NOMO-1 (cell line): ENCODE results near the gene BGN.

Source experiments
- DNase-seq, 2 experiments: peaks; one replicate each; lab custom pipeline; 2025; ENCODE audit not compliant: unreplicated experiment in 2 of 2; lab: John Stamatoyannopoulos, UW

Gene BGN

DNA sequence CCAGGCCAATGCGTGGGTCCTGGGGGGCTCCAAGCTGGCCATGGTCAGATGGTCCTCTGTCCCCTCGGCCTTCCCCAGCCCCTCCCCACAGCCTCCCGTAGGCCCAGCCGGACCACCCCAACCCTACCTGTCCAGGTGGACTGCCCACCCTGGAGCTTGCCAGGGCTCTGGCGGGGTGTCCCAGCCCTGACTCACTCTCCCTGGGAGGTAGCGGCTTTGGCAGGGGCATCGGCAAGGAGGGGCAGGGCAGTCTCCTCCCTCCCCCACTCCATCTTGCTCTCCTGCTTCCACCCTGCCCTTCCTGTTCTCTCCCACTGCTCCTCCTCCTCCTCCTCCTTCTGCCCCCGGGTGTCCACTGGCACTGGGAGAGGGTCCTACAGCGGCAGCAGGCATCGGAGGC is 7.4 kb downstream of the BGN start:
- DNase-seq: no peak

DNA sequence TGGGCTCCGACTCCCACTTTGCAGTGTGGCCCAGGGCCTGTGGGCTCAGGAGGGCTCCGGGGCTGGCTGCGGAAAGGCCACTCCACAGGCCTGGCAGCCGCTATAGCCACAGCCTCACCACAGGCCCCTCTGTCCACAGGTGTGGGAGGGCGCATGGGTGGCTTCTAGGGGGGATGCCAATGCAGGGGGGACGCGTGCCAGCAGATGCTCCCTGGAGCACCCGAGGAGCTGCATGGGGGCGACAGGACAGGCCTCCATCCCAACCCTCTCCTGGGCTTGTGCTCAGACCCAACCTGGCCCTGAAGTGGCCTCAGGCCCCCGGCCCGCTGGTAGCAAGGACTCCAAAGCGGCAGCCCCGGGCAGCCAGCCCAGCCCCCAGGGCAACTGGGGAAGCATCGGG is 8.0 kb downstream of the BGN start:
- DNase-seq: no peak

DNA sequence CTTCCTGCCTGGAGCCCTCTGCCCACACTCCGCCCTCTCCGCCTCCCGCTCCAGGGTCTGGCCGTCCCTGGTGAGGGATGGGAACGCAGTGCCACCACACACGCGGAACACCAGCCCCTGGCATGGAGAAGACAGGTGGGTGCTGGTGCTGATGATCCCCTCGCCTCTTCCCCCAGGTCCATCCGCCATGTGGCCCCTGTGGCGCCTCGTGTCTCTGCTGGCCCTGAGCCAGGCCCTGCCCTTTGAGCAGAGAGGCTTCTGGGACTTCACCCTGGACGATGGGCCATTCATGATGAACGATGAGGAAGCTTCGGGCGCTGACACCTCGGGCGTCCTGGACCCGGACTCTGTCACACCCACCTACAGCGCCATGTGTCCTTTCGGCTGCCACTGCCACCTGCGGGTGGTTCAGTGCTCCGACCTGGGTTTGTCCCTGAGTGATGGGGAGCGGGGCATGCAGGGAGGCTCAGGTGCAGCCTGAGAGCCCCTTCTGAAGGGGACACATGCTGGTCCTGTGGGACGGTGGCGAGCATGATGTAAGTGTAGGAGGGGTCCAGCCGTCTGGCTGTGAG is 9.8 kb downstream of the BGN start:
- DNase-seq: no peak

DNA sequence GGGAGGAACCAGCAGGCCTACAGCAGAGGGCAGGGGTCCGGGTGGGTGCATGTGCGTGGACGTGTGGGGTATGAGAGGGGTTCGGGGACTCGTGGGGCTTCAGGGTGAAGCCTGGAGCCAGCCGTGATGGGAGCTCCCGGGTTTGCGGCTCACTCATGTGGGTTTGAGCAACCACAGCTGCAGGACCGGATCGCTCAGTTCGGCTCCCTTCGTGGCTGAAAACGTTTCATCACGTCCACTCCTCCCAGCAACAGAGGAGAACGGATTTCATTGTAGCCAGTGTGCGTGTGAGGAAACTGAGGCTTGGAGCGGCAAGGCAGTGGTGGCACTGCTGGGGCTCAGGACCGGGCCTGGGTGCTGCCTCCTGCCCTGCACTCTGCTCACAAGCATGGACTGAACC is 10.6 kb downstream of the BGN start:
- no peak for DNase-seq

DNA sequence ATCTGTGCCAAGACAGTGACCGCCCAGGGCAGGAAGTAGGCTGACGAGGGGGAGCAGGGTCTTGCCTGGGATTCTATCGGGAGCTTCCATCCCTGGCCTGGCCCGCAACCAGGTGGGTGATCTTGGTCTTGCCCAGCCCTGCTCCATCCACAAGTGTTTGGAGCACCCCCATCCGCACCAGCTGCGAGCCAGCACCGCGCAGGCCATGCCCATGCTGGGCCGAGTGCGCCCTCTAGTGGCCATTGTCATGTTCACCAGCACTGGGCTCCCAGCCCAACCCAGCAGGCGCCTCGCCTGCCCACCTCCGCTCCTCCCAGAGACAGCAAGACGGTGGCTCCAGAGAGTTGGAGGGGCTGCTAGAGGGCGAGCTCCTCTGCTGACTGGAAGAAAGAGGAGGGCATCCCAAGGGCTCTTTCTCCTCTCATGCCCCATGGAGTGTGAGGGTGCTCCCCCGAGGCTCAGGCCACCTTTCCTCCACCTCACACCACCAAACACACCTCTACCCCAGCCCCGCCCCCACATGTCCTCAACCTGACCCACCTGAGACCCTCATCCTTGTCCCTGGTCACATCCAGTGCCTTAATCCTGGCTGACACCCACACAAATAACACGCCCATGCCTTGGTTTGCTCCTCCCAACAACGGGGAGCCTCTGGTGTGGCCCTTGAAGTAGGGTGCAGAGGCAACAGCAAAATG is 12.9 kb downstream of the BGN start:
- peak; percentile 29 to 66 for DNase-seq

DNA sequence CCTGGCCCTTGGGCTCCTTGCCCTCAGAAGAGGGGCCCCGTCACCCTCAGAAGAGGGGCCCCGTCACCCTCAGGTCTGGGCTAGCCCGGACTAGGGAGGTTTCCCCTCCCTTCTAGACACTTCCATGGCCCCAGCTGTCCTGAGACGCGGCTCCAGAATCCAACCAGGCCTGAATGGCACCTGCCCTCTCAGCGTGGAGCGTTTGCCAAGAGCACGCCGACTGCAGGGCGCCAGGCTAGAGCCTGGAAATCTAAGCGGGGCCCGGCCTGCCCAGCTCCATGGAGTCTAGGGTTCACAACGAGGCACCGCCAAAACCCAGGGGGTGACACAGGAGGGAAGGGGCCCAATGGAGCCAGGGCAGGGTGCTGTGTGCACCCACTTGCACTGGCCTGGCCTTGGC is 14.8 kb downstream of the BGN start:
- no peak for DNase-seq

DNA sequence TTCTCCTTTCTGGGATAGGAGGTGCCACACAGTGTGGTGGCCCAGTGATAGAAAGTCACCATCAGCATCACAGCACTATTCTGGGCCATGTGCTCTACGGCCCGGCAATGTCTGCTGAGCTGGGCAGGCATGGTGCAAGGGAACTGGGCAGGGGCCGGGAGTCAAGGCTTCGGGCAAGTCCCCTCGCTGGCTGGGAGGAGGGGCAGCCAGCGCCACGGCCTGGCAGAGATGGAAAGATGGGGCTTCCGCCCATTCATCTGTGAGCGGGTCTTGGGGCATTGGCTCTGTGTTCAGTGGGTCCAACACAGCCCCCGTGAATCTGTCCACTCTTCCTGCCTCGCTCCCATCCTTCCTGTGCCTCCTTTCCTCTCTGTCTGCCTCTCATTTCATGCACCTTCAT is 15.6 kb downstream of the BGN start:
- DNase-seq: no peak

DNA sequence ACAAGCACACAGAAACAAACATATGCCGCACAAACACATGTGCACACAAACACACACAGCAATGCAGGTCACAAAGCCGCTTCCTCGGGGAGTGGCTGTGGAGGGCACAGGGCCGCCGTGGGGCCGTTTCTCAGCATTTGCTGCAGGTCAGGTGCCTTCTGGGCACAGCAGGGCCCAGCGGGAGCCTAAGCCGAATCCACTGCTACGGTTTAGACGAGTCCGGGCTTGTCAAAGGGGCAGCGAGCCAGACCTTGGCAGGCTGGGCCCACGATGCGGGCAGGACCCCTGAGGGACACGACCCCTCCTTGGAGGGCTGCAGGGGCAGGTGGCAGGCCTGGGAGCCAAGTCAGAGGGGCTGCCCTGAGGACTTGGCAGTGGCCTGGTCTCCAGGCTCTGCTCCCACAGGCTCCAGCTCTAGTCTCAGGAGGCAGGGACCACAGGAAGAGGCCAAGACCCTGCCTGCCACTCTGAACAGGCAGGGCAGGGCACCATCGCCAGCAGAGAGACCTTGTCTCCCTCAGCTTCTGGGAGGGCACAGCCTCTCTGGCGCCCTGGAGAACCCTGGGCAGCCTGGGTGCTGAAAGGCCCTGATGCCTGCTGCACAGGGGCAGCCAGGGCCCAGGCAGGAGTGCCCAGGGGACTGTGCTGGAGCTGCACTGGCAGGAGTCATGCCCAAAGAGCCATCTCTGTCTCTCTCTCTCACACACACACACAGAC is 17.2 kb downstream of the BGN start:
- no peak for DNase-seq

DNA sequence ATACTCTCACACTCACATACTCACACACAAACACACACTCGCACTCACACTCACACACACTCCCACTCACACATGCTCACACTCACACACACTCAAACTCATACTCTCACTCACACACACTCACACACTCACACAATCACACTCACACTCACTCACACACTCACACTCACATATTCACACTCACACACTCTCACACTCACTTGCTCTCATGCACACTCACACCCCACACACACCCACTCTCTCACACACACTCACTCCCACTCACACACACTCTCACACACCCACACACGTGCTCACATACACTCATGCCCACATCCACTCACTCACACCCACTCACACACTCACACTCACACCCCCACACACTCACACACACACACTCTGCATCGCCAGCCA is 17.7 kb downstream of the BGN start:
- no peak for DNase-seq

DNA sequence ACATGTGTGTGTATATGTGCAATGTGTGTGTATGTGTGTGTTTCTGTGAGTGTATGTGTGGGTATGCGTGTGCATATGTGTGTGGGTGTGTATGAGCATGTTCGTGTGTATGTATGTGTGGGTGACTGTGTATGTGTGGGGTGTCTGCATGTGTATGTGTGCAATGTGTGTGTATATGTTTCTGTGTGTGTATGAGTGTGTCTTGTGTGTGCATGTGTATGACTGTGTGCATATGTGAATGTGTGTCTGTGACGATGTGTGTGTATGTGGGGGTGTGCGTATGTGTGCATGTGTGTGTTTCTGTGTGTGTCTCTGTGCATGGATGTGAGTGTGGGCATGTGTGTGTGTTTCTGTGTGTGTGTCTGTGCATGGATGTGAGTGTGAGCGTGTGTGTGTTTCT is 18.5 kb downstream of the BGN start:
- no peak for DNase-seq

DNA sequence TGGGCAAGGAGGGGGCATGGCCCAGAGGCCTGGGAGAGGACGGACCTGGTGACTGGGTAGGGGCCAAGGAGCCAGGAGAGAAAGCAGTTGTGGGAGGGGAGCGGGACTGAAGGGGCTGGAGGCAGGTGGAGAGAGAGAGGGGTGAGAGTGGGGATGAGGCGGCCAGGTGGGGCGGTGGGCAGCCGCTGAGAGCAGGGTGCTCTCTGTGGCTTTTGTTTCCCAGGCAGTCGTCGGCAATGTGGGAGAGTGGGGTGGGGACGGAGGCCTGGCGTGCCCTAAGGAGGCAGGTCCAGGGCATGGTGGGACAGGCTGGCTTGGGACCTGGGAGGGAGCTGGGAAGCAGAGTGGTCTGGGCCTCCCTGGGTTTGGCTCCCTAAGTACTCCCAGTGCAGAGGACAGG is 19.5 kb downstream of the BGN start:
- DNase-seq: no peak

DNA sequence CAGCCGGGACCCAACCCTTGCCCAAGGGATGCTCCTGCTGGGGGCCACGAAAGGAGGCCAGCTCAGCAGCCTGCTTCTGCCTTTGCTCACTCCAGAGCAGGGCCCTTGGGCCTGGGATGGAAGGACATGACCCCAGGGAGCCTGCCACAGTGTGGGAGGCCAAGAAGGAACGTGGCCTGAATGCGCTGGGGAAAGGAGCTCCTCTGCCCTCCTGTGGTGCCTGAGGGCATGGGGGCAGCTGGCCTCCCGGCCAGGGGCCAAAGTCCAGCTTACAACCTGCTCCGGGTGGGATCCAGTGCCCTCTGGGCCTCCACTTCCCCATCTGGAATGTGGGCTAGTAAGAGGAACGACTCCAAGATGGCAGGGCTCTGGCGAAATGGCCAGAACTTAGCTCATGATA is 20.7 kb downstream of the BGN start:
- no peak for DNase-seq

DNA sequence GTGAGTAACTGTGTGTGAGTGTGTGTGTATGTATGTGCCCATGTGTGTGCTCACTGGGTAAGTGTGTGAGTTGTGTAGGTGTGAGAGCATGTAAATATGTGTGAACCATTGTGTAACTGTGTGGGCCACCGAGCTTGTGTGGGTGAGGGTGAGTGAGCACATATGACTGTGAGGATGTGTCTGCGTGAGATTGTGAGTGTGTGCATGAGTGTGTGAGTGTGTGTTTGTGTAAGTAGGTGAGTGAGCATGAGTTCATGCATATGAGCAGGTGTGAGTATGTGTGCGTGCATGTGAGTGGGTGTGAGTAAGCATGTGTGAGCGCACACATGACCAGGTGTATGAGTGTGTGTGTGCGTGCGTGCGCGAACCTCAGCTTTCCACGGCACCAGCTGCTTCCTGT is 21.3 kb downstream of the BGN start:
- no peak for DNase-seq

DNA sequence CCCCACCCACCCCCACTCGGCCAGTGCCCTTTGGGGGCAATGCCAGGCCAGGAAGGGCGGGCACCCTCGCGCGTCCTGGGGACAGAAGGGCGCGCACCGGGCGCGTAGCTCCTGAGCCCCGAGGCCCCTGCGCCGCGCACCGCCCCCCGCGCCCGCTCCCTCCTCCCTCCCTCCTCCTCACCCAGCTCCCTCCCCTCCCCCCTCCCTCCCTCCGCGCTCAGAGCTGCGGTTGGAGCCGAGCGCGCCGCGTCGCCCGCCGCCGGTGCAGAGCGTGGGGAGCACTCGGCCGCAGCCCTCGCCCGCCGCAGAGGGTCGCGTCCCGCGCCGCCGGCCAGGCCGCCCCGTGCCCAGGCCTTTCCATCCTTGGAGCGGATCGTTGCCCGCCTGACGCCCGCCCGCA is 22.6 kb downstream of the BGN start, which contains the start of gene ATP2B3:
TSS of gene ATP2B3 (plus strand) at position 220 of the 400 bp plus-strand sequence. CDS start 18,606 bp downstream, outside the sequence.
- DNase-seq: no peak

DNA sequence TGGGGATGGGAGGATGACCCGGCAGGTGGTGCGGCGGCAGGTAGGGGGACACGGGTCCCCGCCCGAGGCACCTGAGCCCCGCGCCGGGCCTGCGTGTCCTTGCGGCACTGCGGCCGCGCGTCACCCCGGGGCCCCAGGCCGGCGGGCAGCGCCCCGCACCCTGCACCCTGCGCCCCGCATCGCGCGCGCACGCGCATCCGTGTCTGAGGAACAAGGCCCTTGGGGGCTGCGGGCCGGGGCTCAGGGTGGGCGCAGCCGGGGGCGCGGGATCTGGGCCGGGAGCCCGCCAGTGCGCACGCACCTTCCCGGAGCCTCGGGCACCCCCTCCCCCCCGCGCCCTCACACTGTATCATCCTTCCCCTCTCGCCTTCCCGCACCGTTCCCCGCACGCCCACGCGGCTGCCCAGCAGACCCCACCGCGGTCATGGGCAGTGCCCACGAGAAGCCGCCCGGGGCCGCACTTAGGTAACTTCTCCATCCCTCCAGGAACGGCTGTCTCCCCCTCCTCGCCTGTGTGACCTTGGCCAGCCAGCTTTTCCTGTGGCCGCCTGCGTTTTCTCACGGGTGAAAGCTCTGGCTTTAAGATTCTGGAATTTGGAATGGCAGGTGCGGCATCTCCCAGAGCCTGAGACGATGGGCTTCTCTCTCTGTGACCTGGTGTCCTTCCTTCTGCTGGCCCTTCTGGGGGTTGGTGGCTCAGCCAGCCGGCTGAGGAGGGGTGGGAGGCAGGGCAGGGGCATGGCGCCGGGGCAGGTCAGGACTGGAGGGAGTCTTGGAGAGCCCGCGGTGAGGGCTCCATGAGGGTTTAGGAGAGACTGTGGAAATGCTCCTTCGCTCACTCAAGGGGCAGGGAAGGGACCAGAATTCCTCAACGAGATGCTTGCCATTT is 23.4 kb downstream of the BGN start:
- no peak for DNase-seq

DNA sequence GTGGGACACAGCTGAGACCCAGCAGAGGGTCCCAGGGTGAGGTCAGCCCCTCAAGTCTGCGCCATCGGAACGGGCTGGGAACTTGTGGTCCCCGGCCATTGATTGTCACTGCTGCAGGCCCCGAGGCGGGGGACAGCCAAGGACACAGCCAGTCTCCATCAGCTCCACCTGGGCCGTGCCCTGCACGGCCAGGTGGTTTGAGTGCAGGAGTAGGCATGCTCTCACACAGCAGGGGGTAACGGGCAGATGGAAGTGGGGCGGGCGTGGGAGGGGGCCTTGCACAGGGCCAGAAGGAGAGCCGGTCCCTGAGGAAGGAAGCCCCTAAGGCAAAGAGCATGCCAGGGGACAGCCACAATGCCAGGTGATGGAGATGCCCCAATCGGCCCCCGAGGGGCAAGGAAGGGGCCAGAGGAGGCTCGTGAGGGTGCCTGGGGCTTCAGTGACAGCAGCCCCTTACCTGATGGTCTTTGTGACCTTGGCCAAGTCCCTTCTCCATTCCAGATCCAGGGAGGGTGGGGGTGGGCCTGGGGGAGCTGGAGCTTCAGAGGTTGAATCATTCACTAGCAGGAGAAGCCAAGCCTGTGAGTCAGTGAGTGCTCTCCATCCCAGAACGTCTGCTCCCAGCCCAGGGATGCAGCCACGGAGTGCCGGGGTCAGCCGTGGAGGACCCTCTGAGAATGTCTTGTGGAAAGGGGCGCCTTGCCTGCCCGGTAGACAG is 24.9 kb downstream of the BGN start:
- DNase-seq: no peak

DNA sequence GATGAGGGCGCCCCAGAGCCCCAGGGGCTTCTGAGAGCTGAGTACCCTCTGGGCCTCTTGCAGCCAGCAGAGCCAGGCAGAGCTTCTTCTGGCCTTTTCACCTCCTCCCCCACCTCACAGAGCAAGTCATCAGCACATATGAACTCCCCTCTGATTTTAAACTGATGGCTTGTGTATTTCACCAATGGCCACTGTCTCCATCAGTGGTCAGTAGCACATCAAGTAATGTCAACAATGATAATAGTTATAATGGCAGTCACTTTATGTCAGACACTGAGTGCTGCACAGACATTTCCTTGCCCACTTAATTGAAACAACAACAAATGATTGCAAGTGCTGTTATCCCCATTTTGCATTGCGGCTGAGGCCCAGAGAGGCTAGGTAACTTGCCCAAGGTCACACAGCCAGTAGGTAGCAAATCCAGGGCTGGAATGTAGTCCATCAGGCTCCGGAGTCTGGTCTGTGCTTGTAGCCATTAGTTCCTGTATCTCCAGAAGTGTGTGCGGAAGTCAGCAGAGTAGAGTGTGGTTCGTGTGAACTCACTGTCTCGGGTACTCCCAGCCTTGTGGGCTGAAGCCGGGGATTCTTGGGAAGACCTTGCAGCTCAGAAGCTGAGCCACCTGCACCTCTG is 25.6 kb downstream of the BGN start:
- no peak for DNase-seq

DNA sequence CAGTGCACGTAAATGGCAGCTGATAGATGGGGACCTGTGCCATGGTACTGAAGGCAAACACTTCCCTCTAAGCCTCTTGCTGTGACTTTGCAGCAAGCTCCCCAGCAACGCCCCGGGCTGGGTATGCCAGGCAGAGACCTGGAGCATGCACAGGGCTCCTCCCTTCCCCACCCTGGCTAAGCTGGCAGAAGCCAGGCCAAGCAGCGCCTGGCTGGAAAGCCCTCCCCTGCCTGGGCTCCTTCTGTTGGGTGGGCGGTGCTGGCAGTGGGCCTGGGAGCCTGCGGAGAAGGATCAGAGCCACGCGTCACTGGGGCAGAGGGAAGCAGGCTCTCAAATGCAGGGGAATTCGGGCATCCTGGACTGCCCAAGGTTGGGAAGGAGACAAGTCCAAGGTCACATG is 26.3 kb downstream of the BGN start:
- DNase-seq: no peak

DNA sequence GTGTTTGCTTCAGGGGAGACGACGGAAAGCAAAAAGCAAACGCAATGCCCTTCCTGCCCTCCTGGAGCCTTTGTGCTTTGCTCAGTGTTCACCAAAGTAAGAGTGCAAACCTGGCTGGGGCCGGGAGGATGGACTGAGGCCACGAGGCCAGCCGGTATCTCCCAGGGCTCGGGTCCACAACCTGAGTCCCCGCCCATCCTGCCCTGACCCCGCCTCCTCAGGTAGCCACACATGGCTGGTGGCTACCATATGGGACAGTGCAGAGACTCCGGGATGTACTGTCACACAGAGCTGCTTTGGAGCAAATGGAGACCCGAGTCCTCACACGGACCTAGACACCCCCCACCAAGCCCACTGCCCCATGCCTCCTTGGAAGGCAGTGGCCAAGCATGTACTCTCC is 27.5 kb downstream of the BGN start:
- no peak for DNase-seq

DNA sequence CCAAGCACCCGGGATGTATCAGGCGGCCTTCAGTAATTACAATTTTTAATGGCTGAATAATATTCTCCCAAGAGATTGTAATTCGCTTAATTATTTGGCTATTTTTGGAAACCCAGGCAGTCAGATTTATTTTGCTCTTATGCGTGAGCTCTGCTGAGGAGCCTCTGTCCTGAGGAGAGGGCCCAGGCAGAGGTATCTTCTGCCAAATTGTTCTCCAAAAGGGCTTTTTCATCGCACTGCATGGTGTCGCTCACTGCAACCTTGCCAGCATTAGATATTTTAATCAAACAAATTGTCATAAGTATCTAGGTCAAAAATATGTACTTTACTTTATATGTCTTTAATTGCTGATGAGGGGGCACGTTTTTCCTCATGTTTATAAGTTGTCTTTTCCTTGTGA is 28.5 kb downstream of the BGN start:
- DNase-seq: no peak
